ENCODE results near the gene ZNF236.

- TF ChIP-seq CTCF (IDR thresholded peaks at IDR 0.05) = no peak
- no peak for TF ChIP-seq POLR2A (IDR thresholded peaks at IDR 0.05)
- no peak for TF ChIP-seq POLR2AphosphoS5 (IDR thresholded peaks at IDR 0.05)
Observed at GRCh38 chr18:76859474-76860339, 37.4 kb downstream of the ZNF236 start.
